Nephron (organoid): ENCODE measurements around the gene RYR1.
"Not testable (repeated sequence)": the region's sequence is repeated elsewhere in the genome, so short reads cannot be mapped to it uniquely, and the experiment has no call there.

ENCODE experiments used
- H3K27ac Mint-ChIP-seq, 3 experiments: 2 replicates each; pipeline ENCODE4 v1.8.0; 2020; ENCODE audit warnings: mixed read lengths in 3 of 3, mild to moderate bottlenecking in 2 of 3, moderate library complexity in 1 of 3
- H3K27me3 Mint-ChIP-seq: 2 replicates; pipeline ENCODE4 v1.8.0; 2021; ENCODE audit warnings: low read depth, mild to moderate bottlenecking, moderate library complexity, mixed read lengths
- H3K36me3 Mint-ChIP-seq: 2 replicates; pipeline ENCODE4 v1.8.0; 2020; ENCODE audit warnings: low read depth, mixed read lengths
- H3K4me1 Mint-ChIP-seq: 2 replicates; pipeline ENCODE4 v1.8.0; 2020; ENCODE audit warnings: mixed read lengths
- H3K4me3 Mint-ChIP-seq, 3 experiments: 2 replicates each; pipeline ENCODE4 v1.8.0; 2020; ENCODE audit warnings: mild to moderate bottlenecking in 3 of 3, mixed read lengths in 3 of 3, moderate library complexity in 2 of 3
- H3K9me3 Mint-ChIP-seq: 2 replicates; pipeline ENCODE4 v1.8.0; 2020; ENCODE audit warnings: mixed read lengths
- TF ChIP-seq, protein P1 (sequence below), 3 experiments: fragments of 200-600 bp; sonication (generic); IDR thresholded peaks; one replicate each; pipeline ENCODE4 v1.5.0; 2021; ENCODE audit warnings: antibody characterized with exemption in 3 of 3; ENCODE audit not compliant: unreplicated experiment in 3 of 3

RYR1 gene

DNA sequence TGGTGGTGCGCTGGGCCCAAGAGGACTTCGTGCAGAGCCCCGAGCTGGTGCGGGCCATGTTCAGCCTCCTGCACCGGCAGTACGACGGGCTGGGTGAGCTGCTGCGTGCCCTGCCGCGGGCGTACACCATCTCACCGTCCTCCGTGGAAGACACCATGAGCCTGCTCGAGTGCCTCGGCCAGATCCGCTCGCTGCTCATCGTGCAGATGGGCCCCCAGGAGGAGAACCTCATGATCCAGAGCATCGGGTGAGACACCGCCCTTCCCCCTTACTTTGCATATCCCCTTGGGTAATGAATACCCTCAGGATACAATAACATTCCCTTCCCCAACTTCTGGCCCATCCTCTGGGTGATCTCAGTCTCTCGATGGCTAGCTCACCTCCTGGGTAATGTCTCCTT, 60.9 kb downstream of the RYR1 start:
- peaks cover 15% of the 10 kb centered on the region for H3K36me3 Mint-ChIP-seq
- H3K27ac Mint-ChIP-seq, result no peak overlapping the region
- H3K27me3 Mint-ChIP-seq, result no peaks in the 10 kb centered on the region
- TF ChIP-seq, protein P1, sequence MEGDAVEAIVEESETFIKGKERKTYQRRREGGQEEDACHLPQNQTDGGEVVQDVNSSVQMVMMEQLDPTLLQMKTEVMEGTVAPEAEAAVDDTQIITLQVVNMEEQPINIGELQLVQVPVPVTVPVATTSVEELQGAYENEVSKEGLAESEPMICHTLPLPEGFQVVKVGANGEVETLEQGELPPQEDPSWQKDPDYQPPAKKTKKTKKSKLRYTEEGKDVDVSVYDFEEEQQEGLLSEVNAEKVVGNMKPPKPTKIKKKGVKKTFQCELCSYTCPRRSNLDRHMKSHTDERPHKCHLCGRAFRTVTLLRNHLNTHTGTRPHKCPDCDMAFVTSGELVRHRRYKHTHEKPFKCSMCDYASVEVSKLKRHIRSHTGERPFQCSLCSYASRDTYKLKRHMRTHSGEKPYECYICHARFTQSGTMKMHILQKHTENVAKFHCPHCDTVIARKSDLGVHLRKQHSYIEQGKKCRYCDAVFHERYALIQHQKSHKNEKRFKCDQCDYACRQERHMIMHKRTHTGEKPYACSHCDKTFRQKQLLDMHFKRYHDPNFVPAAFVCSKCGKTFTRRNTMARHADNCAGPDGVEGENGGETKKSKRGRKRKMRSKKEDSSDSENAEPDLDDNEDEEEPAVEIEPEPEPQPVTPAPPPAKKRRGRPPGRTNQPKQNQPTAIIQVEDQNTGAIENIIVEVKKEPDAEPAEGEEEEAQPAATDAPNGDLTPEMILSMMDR (IDR thresholded peaks at IDR 0.05; ENCODE audit: unreplicated experiment in 3 of 3), result no peak
- no peak overlapping the region for H3K4me3 Mint-ChIP-seq
- peaks cover 5% of the 10 kb centered on the region for H3K9me3 Mint-ChIP-seq
- H3K4me1 Mint-ChIP-seq, result peaks cover 4% of the 10 kb centered on the region

DNA sequence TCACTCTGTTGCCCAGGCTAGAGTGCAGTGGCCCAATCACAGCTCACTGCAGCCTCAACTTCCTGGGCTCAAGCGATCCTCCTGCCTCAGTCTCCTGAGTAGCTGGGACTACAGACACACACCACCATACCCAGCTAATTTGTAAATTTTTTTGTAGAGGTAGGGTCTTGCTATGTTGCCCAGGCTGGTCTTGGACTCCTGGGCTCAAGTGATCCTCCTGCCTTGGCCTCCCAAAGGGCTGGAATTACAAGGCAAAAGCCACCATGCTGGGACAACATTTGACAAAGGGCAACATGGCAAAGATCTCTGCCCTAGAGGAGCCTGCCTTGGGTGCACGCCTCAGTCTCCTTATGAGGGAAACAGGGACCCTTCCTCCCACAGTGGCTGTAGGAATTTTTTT, 61.9 kb downstream of the RYR1 start:
- H3K9me3 Mint-ChIP-seq, H3K4me1 Mint-ChIP-seq, H3K27ac Mint-ChIP-seq, H3K27me3 Mint-ChIP-seq, H3K4me3 Mint-ChIP-seq: not testable (repeated sequence)
- H3K36me3 Mint-ChIP-seq, result peaks cover 10% of the 10 kb centered on the region

DNA sequence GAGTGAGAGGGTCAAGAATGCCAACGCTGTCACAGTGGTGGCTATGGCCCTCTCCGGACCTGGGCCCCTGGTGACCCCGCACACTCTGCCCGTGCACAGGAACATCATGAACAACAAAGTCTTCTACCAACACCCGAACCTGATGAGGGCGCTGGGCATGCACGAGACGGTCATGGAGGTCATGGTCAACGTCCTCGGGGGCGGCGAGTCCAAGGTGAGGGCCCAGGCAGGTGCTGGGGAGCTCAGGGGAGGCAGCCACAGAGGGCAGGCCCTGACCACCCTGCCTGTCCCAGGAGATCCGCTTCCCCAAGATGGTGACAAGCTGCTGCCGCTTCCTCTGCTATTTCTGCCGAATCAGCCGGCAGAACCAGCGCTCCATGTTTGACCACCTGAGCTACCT, 62.6 kb downstream of the RYR1 start:
- H3K27ac Mint-ChIP-seq, result no peak overlapping the region
- peaks cover 4% of the 10 kb centered on the region for H3K4me1 Mint-ChIP-seq
- TF ChIP-seq, protein P1 (IDR thresholded peaks at IDR 0.05; ENCODE audit: unreplicated experiment in 3 of 3), result no peak
- peaks cover 7% of the 10 kb centered on the region for H3K36me3 Mint-ChIP-seq
- H3K9me3 Mint-ChIP-seq, result no peaks in the 10 kb centered on the region
- H3K4me3 Mint-ChIP-seq, result no peak overlapping the region
- H3K27me3 Mint-ChIP-seq, result no peaks in the 10 kb centered on the region

DNA sequence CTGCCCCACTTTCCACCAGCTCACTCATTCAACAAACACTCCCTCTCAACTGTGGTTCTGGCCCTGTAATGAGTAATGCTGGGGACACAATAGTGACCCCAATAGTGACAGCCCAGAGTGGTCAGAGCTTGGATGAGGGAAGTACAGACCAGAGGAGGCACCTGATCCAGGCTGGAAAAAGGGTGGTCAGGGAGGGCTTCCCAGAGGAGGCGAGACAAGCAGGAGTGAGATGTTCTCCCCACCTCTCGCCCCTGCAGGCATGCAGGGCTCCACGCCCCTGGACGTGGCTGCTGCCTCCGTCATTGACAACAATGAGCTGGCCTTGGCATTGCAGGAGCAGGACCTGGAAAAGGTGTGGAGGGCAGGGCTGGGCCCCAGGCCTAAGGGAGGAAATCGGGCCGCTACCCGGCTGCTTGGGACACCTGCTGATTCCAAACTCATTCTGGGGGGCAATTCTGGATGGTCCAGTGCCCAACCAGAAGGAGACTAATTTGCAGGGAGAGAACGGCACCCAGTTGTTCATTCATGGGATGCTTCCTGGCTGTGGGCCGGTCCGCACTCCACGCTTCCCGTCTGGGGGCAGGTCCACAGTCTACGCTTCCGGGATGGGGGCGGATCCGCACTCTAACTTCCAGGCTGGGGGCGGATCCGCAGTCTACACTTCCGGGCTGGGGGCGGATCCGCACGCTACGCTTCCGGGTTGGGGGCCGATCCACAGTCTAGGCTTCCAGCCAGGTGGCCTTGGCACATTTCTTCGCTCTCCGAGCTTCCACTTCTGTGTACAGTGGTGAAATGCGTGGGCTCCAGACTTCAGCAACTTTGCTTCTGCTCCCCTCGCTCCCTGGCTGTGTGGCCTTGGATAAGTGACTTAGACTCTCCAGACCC, 63.4 kb downstream of the RYR1 start:
- peaks cover 4% of the 10 kb centered on the region for H3K4me1 Mint-ChIP-seq
- H3K27ac Mint-ChIP-seq, result peak overlapping the region in 1 of 3 experiments; percentile 60
- H3K9me3 Mint-ChIP-seq, result no peaks in the 10 kb centered on the region
- no peak overlapping the region for H3K4me3 Mint-ChIP-seq
- no peaks in the 10 kb centered on the region for H3K27me3 Mint-ChIP-seq
- peaks cover 12% of the 10 kb centered on the region for H3K36me3 Mint-ChIP-seq
- TF ChIP-seq, protein P1 (IDR thresholded peaks at IDR 0.05; ENCODE audit: unreplicated experiment in 3 of 3), result no peak

DNA sequence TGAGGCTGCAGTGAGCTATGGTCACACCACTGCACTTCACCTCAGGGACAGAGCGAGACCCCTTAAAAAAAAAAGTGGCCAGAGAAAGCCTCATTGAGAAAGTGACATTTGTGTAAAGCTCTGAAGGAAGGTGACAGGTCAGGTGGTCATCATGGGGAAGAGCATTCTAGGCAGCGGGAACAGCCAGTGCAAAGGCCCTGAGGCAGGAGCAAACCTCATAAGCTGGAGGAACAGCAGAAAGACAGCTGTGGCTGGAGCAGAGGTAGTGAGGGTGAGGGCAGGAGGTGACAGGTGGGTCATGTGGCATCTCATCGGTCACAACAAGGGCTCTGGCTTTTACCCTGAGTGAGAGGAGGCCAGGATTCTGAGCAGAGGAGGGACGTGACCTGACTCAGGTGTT, 64.4 kb downstream of the RYR1 start:
- peaks cover 4% of the 10 kb centered on the region for H3K4me1 Mint-ChIP-seq
- no peak overlapping the region for H3K4me3 Mint-ChIP-seq
- H3K36me3 Mint-ChIP-seq, result peaks cover 16% of the 10 kb centered on the region
- H3K9me3 Mint-ChIP-seq, result no peaks in the 10 kb centered on the region
- TF ChIP-seq, protein P1 (IDR thresholded peaks at IDR 0.05; ENCODE audit: unreplicated experiment in 3 of 3), result no peak
- no peaks in the 10 kb centered on the region for H3K27me3 Mint-ChIP-seq
- H3K27ac Mint-ChIP-seq, result no peak overlapping the region

DNA sequence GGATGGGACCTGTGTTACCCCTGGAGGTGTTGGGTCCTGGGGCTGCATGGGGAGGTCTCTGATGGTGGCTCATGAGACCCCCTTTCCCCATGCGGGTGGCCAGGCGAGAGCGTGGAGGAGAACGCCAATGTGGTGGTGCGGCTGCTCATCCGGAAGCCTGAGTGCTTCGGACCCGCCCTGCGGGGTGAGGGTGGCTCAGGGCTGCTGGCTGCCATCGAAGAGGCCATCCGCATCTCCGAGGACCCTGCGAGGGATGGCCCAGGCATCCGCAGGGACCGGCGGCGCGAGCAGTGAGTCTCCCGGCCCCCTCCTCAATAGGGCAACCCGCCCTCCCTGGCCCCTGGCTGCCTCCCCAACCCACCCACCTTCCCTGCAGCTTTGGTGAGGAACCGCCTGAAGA, 66.0 kb downstream of the RYR1 start:
- H3K27me3 Mint-ChIP-seq, result peaks cover 4% of the 10 kb centered on the region
- peaks cover 24% of the 10 kb centered on the region for H3K36me3 Mint-ChIP-seq
- no peak overlapping the region for H3K27ac Mint-ChIP-seq
- TF ChIP-seq, protein P1 (IDR thresholded peaks at IDR 0.05; ENCODE audit: unreplicated experiment in 3 of 3), result no peak
- H3K4me1 Mint-ChIP-seq, result peaks cover 4% of the 10 kb centered on the region
- no peaks in the 10 kb centered on the region for H3K9me3 Mint-ChIP-seq
- no peak overlapping the region for H3K4me3 Mint-ChIP-seq
